HCT116 (cell line): ENCODE measurements around the gene LPIN1. TPM values are rescaled to one million over a fixed set of nuclear protein-coding genes. Genes with fewer than 3 reads are reported as not detected.

Experiments
- ATAC-seq: fragments of 200-7000 bp; cut with Tn5 transposase; 2 replicates; pipeline ENCODE4 v1.9.1; 2020; ENCODE audit warnings: mild to moderate bottlenecking, moderate library complexity
- BruUV-seq: library from RNA; stranded (reverse); fragments of 400-500 nt; replicated peaks from 2 replicates; lab custom pipeline; 2021; lab: Mats Ljungman, UMichigan
- CTCF ChIA-PET: fragments of 300-600 bp; sonication (Branson Sonifier 250); formaldehyde crosslinking; loops from one replicate; lab custom pipeline; 2021; ENCODE audit warnings: antibody characterized with exemption; lab: Charles Lee
- POLR2A ChIA-PET: fragments of 300-600, 350-600 bp; sonication (Branson Sonifier 250); formaldehyde crosslinking; loops from one replicate; lab custom pipeline; 2021; ENCODE audit warnings: antibody characterized with exemption; lab: Charles Lee
- RAD21 ChIA-PET, 2 experiments: fragments of 300-600 bp; sonication (Branson Sonifier 250); formaldehyde crosslinking; loops; one replicate each; lab custom pipeline; 2023; ENCODE audit warnings: low total read pairs in 2 of 2; ENCODE audit not compliant: uncharacterized antibody in 2 of 2, unreplicated experiment in 2 of 2, low non-redundant PET in 1 of 2; lab: Charles Lee
- DNase-seq: peaks from one replicate; pipeline ENCODE4 v3.0.0-alpha.2; 2010; ENCODE audit warnings: low read depth, low spot score
- H2AFZ ChIP-seq: fragments of 200-600 bp; shearing (Covaris generic), sonication (generic); 2 replicates; pipeline ENCODE4 v1.6.1; 2017; ENCODE audit warnings: low read depth, mixed run types, mixed read lengths, antibody characterized with exemption, low read length; ENCODE audit not compliant: poor library complexity, severe bottlenecking
- H3K27ac ChIP-seq: 2 replicates; pipeline ENCODE4 v1.5.1; 2012; ENCODE audit warnings: low read depth, low read length
- H3K27me3 ChIP-seq: fragments of 200-600 bp; sonication (generic); 2 replicates; pipeline ENCODE4 v1.6.1; 2016; ENCODE audit warnings: mixed run types, low read length, mixed read lengths; ENCODE audit not compliant: insufficient read depth
- H3K36me3 ChIP-seq, 2 experiments: fragments of 200-500 bp in 1 of 2; fragments of 200-600 bp in 1 of 2; sonication (Bioruptor generic) in 1 of 2; sonication (generic) in 1 of 2; 2 replicates each; pipeline versions ENCODE4 v1.5.1 to v1.6.1; 2014 to 2016; ENCODE audit warnings: low read length in 2 of 2, inconsistent platforms in 1 of 2, mixed read lengths in 1 of 2, mixed run types in 1 of 2; ENCODE audit not compliant: insufficient read depth in 2 of 2, control insufficient read depth in 1 of 2
- H3K4me1 ChIP-seq, 2 experiments: fragments of 200-600 bp in 1 of 2; sonication (generic) in 1 of 2; 2 replicates each; pipeline versions ENCODE4 v1.5.1 to v1.6.1; 2012 to 2017; ENCODE audit warnings: low read length in 2 of 2, inconsistent platforms in 1 of 2, mild to moderate bottlenecking in 1 of 2, mixed read lengths in 1 of 2, mixed run types in 1 of 2, moderate library complexity in 1 of 2; ENCODE audit not compliant: insufficient read depth in 2 of 2, control insufficient read depth in 1 of 2
- H3K4me2 ChIP-seq: fragments of 200-600 bp; sonication (generic); 2 replicates; pipeline ENCODE4 v1.6.1; 2017; ENCODE audit warnings: mixed run types, low read length, mixed read lengths
- H3K4me3 ChIP-seq, 2 experiments: fragments of 200-600 bp in 1 of 2; sonication (generic) in 1 of 2; replicated peaks in 1 of 2; 2 replicates each; pipeline ENCODE4 v1.5.1; 2011 to 2016; ENCODE audit warnings: low read length in 2 of 2, control low read depth in 1 of 2, low read depth in 1 of 2, mild to moderate bottlenecking in 1 of 2, mixed read lengths in 1 of 2, mixed run types in 1 of 2
- H3K79me2 ChIP-seq: fragments of 200-600 bp; sonication (generic); 2 replicates; pipeline ENCODE4 v1.6.1; 2017; ENCODE audit warnings: mild to moderate bottlenecking, mixed run types, low read length, moderate library complexity, mixed read lengths; ENCODE audit not compliant: insufficient read depth
- H3K9ac ChIP-seq: fragments of 200-600 bp; sonication (generic); 2 replicates; pipeline ENCODE4 v1.6.1; 2016; ENCODE audit warnings: low read length, mixed read lengths
- H3K9me2 ChIP-seq: fragments of 200-600 bp; sonication (generic), shearing (Covaris generic); 2 replicates; pipeline ENCODE4 v1.6.1; 2017; ENCODE audit warnings: mixed run types, mild to moderate bottlenecking, moderate library complexity; ENCODE audit not compliant: insufficient read depth
- H3K9me3 ChIP-seq, 2 experiments: fragments of 200-500 bp in 1 of 2; fragments of 200-600 bp in 1 of 2; sonication (Bioruptor generic) in 1 of 2; sonication (generic) in 1 of 2; 2 replicates each; pipeline ENCODE4 v1.6.1; 2014 to 2017; ENCODE audit warnings: low read length in 2 of 2, mixed read lengths in 2 of 2, inconsistent platforms in 1 of 2, low read depth in 1 of 2, mild to moderate bottlenecking in 1 of 2, mixed run types in 1 of 2, moderate library complexity in 1 of 2; ENCODE audit not compliant: control insufficient read depth in 1 of 2, insufficient read depth in 1 of 2
- H4K20me1 ChIP-seq: fragments of 200-600 bp; sonication (generic), shearing (Covaris generic); 2 replicates; pipeline ENCODE4 v1.6.1; 2017; ENCODE audit warnings: mixed run types, mild to moderate bottlenecking, moderate library complexity; ENCODE audit not compliant: insufficient read depth
- ATF3 ChIP-seq: IDR thresholded peaks from 2 replicates; pipeline ENCODE4 v1.6.1; 2012
- CBX3 ChIP-seq: IDR thresholded peaks from 2 replicates; pipeline ENCODE4 v1.6.1; 2012; ENCODE audit warnings: low read depth
- CEBPB ChIP-seq: IDR thresholded peaks from 2 replicates; pipeline ENCODE4 v1.6.1; 2012; ENCODE audit warnings: low read depth
- CTCF ChIP-seq, 3 experiments: fragments of 200-600 bp in 1 of 3; sonication (generic) in 1 of 3; IDR thresholded peaks in 2 of 3; conservative IDR thresholded peaks in 1 of 3; 2 replicates each; pipeline ENCODE4 v1.5.1; 2012 to 2017; ENCODE audit warnings: low read depth in 2 of 3, low read length in 2 of 3, antibody characterized with exemption in 1 of 3, borderline replicate concordance in 1 of 3, control low read depth in 1 of 3, mild to moderate bottlenecking in 1 of 3, mixed read lengths in 1 of 3, mixed run types in 1 of 3, moderate library complexity in 1 of 3; ENCODE audit not compliant: insufficient read depth in 1 of 3
- ELF1 ChIP-seq: IDR thresholded peaks from 2 replicates; pipeline ENCODE4 v1.6.1; 2012; ENCODE audit warnings: low read depth, borderline replicate concordance
- EZH2phosphoT487 ChIP-seq: fragments of 200-600 bp; IDR thresholded peaks from 2 replicates; pipeline ENCODE4 v1.6.1; 2018; ENCODE audit warnings: antibody characterized with exemption, borderline replicate concordance
- FOSL1 ChIP-seq: IDR thresholded peaks from 2 replicates; pipeline ENCODE4 v1.6.1; 2012; ENCODE audit warnings: low read depth
- JUND ChIP-seq: IDR thresholded peaks from 2 replicates; pipeline ENCODE4 v1.6.1; 2012
- POLR2AphosphoS5 ChIP-seq: IDR thresholded peaks from 2 replicates; pipeline ENCODE4 v1.6.1; 2011; ENCODE audit warnings: mild to moderate bottlenecking, low read depth, low read length, moderate library complexity
- RAD21 ChIP-seq: IDR thresholded peaks from 2 replicates; pipeline ENCODE4 v1.6.1; 2012; ENCODE audit warnings: low read depth, mild to moderate bottlenecking
- REST ChIP-seq: IDR thresholded peaks from 2 replicates; pipeline ENCODE4 v1.6.1; 2012; ENCODE audit warnings: low read depth
- SIN3A ChIP-seq: IDR thresholded peaks from 2 replicates; pipeline ENCODE4 v1.6.1; 2012; ENCODE audit warnings: low read depth
- SP1 ChIP-seq: IDR thresholded peaks from 2 replicates; pipeline ENCODE4 v1.6.1; 2012; ENCODE audit warnings: low read depth
- SRF ChIP-seq: IDR thresholded peaks from 2 replicates; pipeline ENCODE4 v1.6.1; 2012; ENCODE audit warnings: low read depth
- TCF7L2 ChIP-seq: IDR thresholded peaks from 2 replicates; pipeline ENCODE4 v1.7.0; 2011; ENCODE audit warnings: borderline replicate concordance, inconsistent platforms; ENCODE audit not compliant: insufficient read depth, insufficient read length; ENCODE audit errors: extremely low read depth
- ZFX ChIP-seq: fragments of 450-650 bp; IDR thresholded peaks from 2 replicates; pipeline ENCODE4 v1.6.1; 2017
- ZNF274 ChIP-seq: fragments of 200-500 bp; sonication (Bioruptor generic); IDR thresholded peaks from 2 replicates; pipeline ENCODE4 v1.6.1; 2014; ENCODE audit warnings: mild to moderate bottlenecking, low read depth, low read length, inconsistent platforms
- intact Hi-C: fragments of 100-400 bp; cut with micrococcal nuclease; formaldehyde crosslinking; loops from 2 replicates; pipeline ENCODE4 v1.10.0; 2022
- total RNA-seq: library from RNA; stranded (reverse); gene quantifications from one replicate; pipeline ENCODE4 v1.2.1, GENCODE V29; 2021; ENCODE audit not compliant: unreplicated experiment
- TF ChIP-seq, protein P1 (sequence below): IDR thresholded peaks from 2 replicates; pipeline ENCODE4 v1.6.1; 2011; ENCODE audit warnings: mild to moderate bottlenecking, low read length, moderate library complexity; ENCODE audit not compliant: insufficient replicate concordance; ENCODE audit errors: extremely low read depth
- TF ChIP-seq, protein P2 (sequence below): IDR thresholded peaks from 2 replicates; pipeline ENCODE4 v1.6.1; 2012

LPIN1 gene
- total RNA-seq, 1 experiment from 2014 or later = 16.7 TPM

DNA sequence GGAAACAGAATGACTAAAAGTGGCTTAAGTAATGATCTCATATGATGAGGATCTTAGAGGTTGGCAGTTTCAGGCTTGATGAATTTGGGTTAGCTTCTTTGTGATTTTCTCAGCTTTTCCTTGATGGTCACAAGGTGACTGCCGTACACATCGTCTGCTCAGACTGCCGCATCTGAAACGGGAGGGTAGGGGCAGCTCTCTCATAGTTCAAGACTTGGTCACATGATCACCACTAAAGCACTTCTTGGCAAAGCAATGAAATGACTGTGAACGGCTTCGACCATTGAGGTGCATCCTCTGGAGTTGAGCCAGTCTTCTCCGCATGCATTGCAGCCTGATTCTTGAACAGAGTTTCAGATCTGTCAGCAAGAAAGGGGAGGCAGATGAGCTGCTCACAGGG, 43.8 kb downstream of the LPIN1 start:
- no peak overlapping the region for H3K4me3 ChIP-seq
- ChIA-PET RAD21 (no interaction called here), POLR2A (no interaction called here), CTCF (no interaction called here)
- ATAC-seq (no peak), DNase-seq (no peak)
- H3K27ac ChIP-seq = no peak overlapping the region
- no peaks in the 10 kb centered on the region for H3K4me1 ChIP-seq
- no peak overlapping the region for H3K9ac ChIP-seq
- no peak overlapping the region for H3K4me2 ChIP-seq
- no peaks in the 10 kb centered on the region for H3K9me2 ChIP-seq
- 0 out of 4 replicates have a peak, but pooled peaks cover 0 to 5% of the 10 kb centered on the region in 2 experiments for H3K36me3 ChIP-seq
- TF ChIP-seq TCF7L2 = no peak
- no peak for TF ChIP-seq SIN3A
- TF ChIP-seq ELF1 = no peak
- no peak for TF ChIP-seq POLR2AphosphoS5
- TF ChIP-seq, protein P1, sequence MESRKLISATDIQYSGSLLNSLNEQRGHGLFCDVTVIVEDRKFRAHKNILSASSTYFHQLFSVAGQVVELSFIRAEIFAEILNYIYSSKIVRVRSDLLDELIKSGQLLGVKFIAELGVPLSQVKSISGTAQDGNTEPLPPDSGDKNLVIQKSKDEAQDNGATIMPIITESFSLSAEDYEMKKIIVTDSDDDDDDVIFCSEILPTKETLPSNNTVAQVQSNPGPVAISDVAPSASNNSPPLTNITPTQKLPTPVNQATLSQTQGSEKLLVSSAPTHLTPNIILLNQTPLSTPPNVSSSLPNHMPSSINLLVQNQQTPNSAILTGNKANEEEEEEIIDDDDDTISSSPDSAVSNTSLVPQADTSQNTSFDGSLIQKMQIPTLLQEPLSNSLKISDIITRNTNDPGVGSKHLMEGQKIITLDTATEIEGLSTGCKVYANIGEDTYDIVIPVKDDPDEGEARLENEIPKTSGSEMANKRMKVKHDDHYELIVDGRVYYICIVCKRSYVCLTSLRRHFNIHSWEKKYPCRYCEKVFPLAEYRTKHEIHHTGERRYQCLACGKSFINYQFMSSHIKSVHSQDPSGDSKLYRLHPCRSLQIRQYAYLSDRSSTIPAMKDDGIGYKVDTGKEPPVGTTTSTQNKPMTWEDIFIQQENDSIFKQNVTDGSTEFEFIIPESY = no peak
- no peak for TF ChIP-seq REST
- TF ChIP-seq JUND = no peak
- no peak for TF ChIP-seq RAD21
- TF ChIP-seq CBX3 = no peak
- TF ChIP-seq SP1 = no peak
- TF ChIP-seq EZH2phosphoT487 = no peak
- no peak for TF ChIP-seq ZNF274
- TF ChIP-seq, protein P2, sequence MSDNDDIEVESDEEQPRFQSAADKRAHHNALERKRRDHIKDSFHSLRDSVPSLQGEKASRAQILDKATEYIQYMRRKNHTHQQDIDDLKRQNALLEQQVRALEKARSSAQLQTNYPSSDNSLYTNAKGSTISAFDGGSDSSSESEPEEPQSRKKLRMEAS = no peak
- no peak for TF ChIP-seq CEBPB
- no peak for TF ChIP-seq CTCF (IDR thresholded peaks at IDR 0.05 in 2 of 3, conservative IDR thresholded peaks at IDR 0.05 in 1 of 3; ENCODE audit: borderline replicate concordance in 1 of 3, insufficient read depth in 1 of 3, low read depth in 2 of 3, low read length in 2 of 3)
- no peak for TF ChIP-seq ATF3
- TF ChIP-seq SRF = no peak
- TF ChIP-seq ZFX = no peak
- no peak for TF ChIP-seq FOSL1
- intact Hi-C loops = no loop called here
- H2AFZ ChIP-seq = no peak overlapping the region
- 0 out of 4 replicates have a peak, but pooled peaks cover 0 to 3% of the 10 kb centered on the region in 2 experiments for H3K9me3 ChIP-seq
- no peaks in the 10 kb centered on the region for H4K20me1 ChIP-seq
- H3K79me2 ChIP-seq = no peaks in the 10 kb centered on the region
- no TSS peak for BruUV-seq
- no peaks in the 10 kb centered on the region for H3K27me3 ChIP-seq
